Measurements from ENCODE around the gene ITPA. TPM values are rescaled to one million over a fixed set of nuclear protein-coding genes. Genes with fewer than 3 reads are reported as not detected.

The ITPA gene
- total and polyA plus RNA-seq, 2 of the 13 experiments (the other 11 are each of a cell fraction or from before 2014, with no cell fraction given) = 60.1 to 103 TPM

DNA sequence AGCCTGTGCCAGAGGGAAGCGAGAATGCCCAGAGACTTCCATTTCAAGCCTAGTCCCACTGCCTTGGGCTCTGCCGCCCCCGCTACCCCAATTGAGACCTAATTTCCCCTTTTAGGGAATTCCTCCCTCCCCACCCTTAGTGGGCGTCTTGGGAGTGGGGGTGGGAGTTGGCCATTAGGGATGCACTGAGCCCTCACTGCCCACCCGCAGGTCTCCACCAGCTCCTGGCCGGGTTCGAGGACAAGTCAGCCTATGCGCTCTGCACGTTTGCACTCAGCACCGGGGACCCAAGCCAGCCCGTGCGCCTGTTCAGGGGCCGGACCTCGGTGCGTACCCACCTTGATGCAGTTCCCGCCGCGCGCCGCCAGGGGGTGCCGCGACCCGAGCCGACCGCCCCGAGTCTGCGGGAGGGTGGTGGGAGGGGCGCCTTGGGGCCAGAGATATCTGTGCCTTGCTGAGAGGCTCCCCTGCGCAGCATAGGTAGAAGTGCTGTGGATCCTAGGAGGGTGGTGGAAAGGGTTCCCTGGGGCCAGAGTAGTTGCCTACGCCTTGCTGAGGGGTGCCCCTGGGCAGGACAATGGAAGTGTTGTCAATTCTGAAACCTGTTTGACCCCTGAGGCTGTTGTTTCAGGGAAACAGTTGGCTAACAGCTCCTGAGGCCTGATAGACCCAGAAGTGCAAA is 9.2 kb downstream of the ITPA start (continued):
- TF ChIP-seq RNF219 (CRISPR knock-in tag; IDR thresholded peaks at IDR 0.05) = no peak
- TF ChIP-seq USF2 (IDR thresholded peaks at IDR 0.05; ENCODE audit: low read depth, low read length) = no peak
- no peak; the same call in 1 of the 2 replicates for TF ChIP-seq USF2 (CRISPR knock-in tag; IDR thresholded peaks at IDR 0.05; ENCODE audit: borderline replicate concordance)
- peak; percentile 82 for TF ChIP-seq ZNF747 (CRISPR knock-in tag; IDR thresholded peaks at IDR 0.05; ENCODE audit: borderline replicate concordance)
- TF ChIP-seq PPARG (CRISPR knock-in tag; conservative IDR thresholded peaks at IDR 0.05) = peak; percentile 77
- TF ChIP-seq ZNF670 (CRISPR knock-in tag; IDR thresholded peaks at IDR 0.05; ENCODE audit: borderline replicate concordance) = peak; percentile 70; the same call in 1 of the 2 replicates
- peak; percentile 84; the same call in 1 of the 2 replicates for TF ChIP-seq ZBED4 (CRISPR knock-in tag; IDR thresholded peaks at IDR 0.05; ENCODE audit: borderline replicate concordance)
- TF ChIP-seq ZNF510 (CRISPR knock-in tag; IDR thresholded peaks at IDR 0.05; ENCODE audit: low read depth) = no peak
- TF ChIP-seq TEAD2 (CRISPR knock-in tag; IDR thresholded peaks at IDR 0.05) = no peak
- TF ChIP-seq FLYWCH1 (CRISPR knock-in tag; IDR thresholded peaks at IDR 0.05) = no peak
- TF ChIP-seq TRIM22 (IDR thresholded peaks at IDR 0.05) = no peak
- no peak for TF ChIP-seq ZNF326 (CRISPR knock-in tag; IDR thresholded peaks at IDR 0.05; ENCODE audit: borderline replicate concordance)
- TF ChIP-seq, protein P1, sequence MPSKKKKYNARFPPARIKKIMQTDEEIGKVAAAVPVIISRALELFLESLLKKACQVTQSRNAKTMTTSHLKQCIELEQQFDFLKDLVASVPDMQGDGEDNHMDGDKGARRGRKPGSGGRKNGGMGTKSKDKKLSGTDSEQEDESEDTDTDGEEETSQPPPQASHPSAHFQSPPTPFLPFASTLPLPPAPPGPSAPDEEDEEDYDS (CRISPR knock-in tag; IDR thresholded peaks at IDR 0.05) = no peak; the same call in 1 of the 2 replicates
- TF ChIP-seq POLR2A (IDR thresholded peaks at IDR 0.05; ENCODE audit: insufficient read depth in 1 of 2, low read depth in 2 of 2, low read length in 2 of 2) = peak in 1 of 2 experiments; percentile 58; a peak in 2 of 4 replicates
- TF ChIP-seq ZNF564 (CRISPR knock-in tag; IDR thresholded peaks at IDR 0.05) = no peak; the same call in 1 of the 2 replicates
- TF ChIP-seq GABPA (IDR thresholded peaks at IDR 0.05; ENCODE audit: low read depth, low read length) = no peak
- TF ChIP-seq GABPA (CRISPR knock-in tag; IDR thresholded peaks at IDR 0.05; ENCODE audit: low read depth) = no peak
- TF ChIP-seq MTA1 (CRISPR knock-in tag; IDR thresholded peaks at IDR 0.05; ENCODE audit: borderline replicate concordance) = peak; percentile 84; the same call in 1 of the 2 replicates
- TF ChIP-seq PREB (CRISPR knock-in tag; IDR thresholded peaks at IDR 0.05) = no peak

Measured in HepG2 (cell line).